Karpas-422 (cell line): ENCODE measurements around the gene MOB1A. TPM values are rescaled to one million over a fixed set of nuclear protein-coding genes. Genes with fewer than 3 reads are reported as not detected.

ENCODE experiments used
- DNase-seq: peaks from one replicate; pipeline ENCODE4 v3.0.0-alpha.2; 2015
- H2AFZ ChIP-seq: fragments of 200-600 bp; sonication (generic); 2 replicates; pipeline ENCODE4 v1.6.1; 2014; ENCODE audit warnings: antibody characterized with exemption, low read length, mixed read lengths
- H3K27ac ChIP-seq: fragments of 200-600 bp; sonication (generic); 2 replicates; pipeline ENCODE4 v1.5.1; 2014; ENCODE audit warnings: mild to moderate bottlenecking, low read length, moderate library complexity
- H3K27me3 ChIP-seq: fragments of 200-600 bp; sonication (generic); 2 replicates; pipeline ENCODE4 v1.6.1; 2014; ENCODE audit warnings: low read length, mixed read lengths
- H3K36me3 ChIP-seq: fragments of 200-600 bp; sonication (generic); 2 replicates; pipeline ENCODE4 v1.6.1; 2014; ENCODE audit warnings: low read length, mixed read lengths; ENCODE audit not compliant: insufficient read depth
- H3K4me1 ChIP-seq: fragments of 200-600 bp; sonication (generic); 2 replicates; pipeline ENCODE4 v1.6.1; 2014; ENCODE audit warnings: mild to moderate bottlenecking, low read length, mixed read lengths
- H3K4me2 ChIP-seq: fragments of 200-600 bp; sonication (generic); 2 replicates; pipeline ENCODE4 v1.6.1; 2014; ENCODE audit warnings: low read length, low read depth, mild to moderate bottlenecking; ENCODE audit not compliant: poor library complexity, severe bottlenecking
- H3K4me3 ChIP-seq: fragments of 200-600 bp; sonication (generic); 2 replicates; pipeline ENCODE4 v1.5.1; 2014; ENCODE audit warnings: mild to moderate bottlenecking, antibody characterized with exemption, low read length, mixed read lengths
- H3K79me2 ChIP-seq: fragments of 200-600 bp; sonication (generic); 2 replicates; pipeline ENCODE4 v1.6.1; 2014; ENCODE audit warnings: mild to moderate bottlenecking, low read length, mixed read lengths
- H3K9ac ChIP-seq: fragments of 200-600 bp; sonication (generic); 2 replicates; pipeline ENCODE4 v1.6.0; 2014; ENCODE audit warnings: low read length
- H3K9me2 ChIP-seq: fragments of 200-600 bp; sonication (generic), shearing (Covaris generic); replicated peaks from 2 replicates; pipeline ENCODE4 v1.6.0; 2014; ENCODE audit warnings: mild to moderate bottlenecking, low read length, moderate library complexity; ENCODE audit not compliant: insufficient read depth
- H3K9me3 ChIP-seq: fragments of 300-700, 200-600 bp; sonication (generic); 2 replicates; pipeline ENCODE4 v1.6.1; 2014; ENCODE audit warnings: low read length, mixed read lengths
- H4K20me1 ChIP-seq: fragments of 200-600 bp; sonication (generic); 2 replicates; pipeline ENCODE4 v1.6.1; 2014; ENCODE audit warnings: mild to moderate bottlenecking, antibody characterized with exemption, low read length, low read depth; ENCODE audit not compliant: insufficient read depth
- total RNA-seq: library from RNA; depleted of rRNA; stranded (reverse); fragments of >200 nt; shearing (Covaris generic); gene quantifications from 2 replicates; pipeline ENCODE4 v1.2.3, GENCODE V29; 2014; ENCODE audit warnings: low replicate concordance

The MOB1A gene
- total RNA-seq, 1 experiment from 2014 or later, result 542 TPM

DNA sequence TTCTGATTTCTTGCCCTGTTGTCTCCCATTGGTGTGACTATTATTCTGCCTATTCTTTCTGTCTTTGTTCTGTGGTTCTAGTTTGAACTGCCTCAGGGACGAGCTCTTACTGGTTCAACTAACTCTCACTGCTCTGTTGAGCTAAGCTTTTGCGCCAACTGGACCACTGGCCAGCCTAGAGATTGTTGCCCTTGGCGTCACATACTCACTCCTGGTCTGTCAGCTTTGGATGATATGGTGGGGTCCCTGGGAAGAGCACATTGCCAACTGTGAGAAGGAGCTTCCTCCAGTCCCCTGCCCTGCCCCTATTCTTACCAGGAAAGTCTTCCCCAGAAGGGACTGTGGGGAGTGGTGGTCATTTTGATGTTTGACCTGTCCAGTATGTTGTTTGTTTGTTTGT lies 25.8 kb upstream of the MOB1A start:
- Histone ChIP-seq H3K4me2 (no peak overlapping the region), H3K9me2 (no peaks in the 10 kb centered on the region), H3K36me3 (peaks cover 82% of the 10 kb centered on the region), H3K27me3 (no peaks in the 10 kb centered on the region), H3K9ac (no peak overlapping the region), H3K9me3 (no peaks in the 10 kb centered on the region), H3K4me3 (no peak overlapping the region), H3K4me1 (peaks cover 31% of the 10 kb centered on the region), H2AFZ (no peak overlapping the region), H4K20me1 (peaks cover 93% of the 10 kb centered on the region), H3K79me2 (peaks cover 93% of the 10 kb centered on the region), H3K27ac (no peak overlapping the region)
- DNase-seq, result no peak

DNA sequence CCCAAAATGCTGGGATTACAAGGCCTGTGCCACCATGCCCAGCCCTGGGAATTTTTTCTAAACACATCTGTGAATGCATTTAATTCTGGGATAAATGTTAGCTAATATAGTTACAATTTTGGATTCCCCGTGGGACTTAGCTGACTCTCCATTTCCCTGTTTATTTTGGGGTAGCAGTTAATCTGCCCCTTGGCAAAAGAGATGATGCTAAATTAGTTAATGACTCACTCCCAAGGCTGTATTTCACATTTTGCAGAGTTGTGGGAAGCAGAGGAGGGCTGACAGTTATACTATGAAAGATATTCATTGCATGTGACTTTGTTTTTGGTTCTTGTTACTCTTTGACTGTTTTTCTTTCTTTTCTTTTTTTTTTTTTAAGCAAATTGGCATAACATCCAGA lies 22.9 kb upstream of the MOB1A start:
- peaks cover 44% of the 10 kb centered on the region for H3K4me1 ChIP-seq
- peaks cover 74% of the 10 kb centered on the region for H4K20me1 ChIP-seq
- H3K9me2 ChIP-seq, result no peaks in the 10 kb centered on the region
- DNase-seq, result no peak
- no peaks in the 10 kb centered on the region for H3K27me3 ChIP-seq
- peaks cover 86% of the 10 kb centered on the region for H3K79me2 ChIP-seq
- H3K27ac ChIP-seq, result peak overlapping the region; percentile 89; the same call in 1 of the 2 replicates
- H3K4me3 ChIP-seq, result no peak overlapping the region; the same call in 1 of the 2 replicates
- H3K9ac ChIP-seq, result no peak overlapping the region
- no peak overlapping the region for H2AFZ ChIP-seq
- peaks cover 62% of the 10 kb centered on the region for H3K36me3 ChIP-seq
- H3K4me2 ChIP-seq, result peak overlapping the region; percentile 84
- no peaks in the 10 kb centered on the region for H3K9me3 ChIP-seq

DNA sequence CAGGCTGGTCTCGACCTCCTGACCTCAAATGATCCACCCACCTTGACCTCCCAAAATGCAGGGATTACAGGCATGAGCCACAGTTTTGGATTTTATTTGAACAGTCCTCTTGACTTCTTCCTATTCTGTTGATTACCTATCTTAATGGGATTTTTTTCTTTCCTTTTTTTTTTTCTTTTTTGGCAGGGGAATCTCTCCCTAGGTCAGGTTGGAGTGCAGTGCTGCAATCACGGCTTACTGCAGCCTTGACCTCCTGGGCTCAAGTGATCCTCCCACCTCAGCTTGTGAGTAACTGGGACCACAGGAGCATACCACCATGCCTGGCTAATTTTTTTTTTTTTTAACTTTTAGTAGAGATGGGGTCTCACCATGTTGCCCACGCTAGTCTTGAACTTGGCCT lies 22.5 kb upstream of the MOB1A start:
- H3K4me1 ChIP-seq, result peaks cover 44% of the 10 kb centered on the region
- H4K20me1 ChIP-seq, result peaks cover 70% of the 10 kb centered on the region
- H3K9ac ChIP-seq, result 0 out of 2 replicates have a peak overlapping the region, but pooled peaks have one; percentile 13
- H3K9me2 ChIP-seq, result no peaks in the 10 kb centered on the region
- H3K79me2 ChIP-seq, result peaks cover 82% of the 10 kb centered on the region
- H3K9me3 ChIP-seq, result no peaks in the 10 kb centered on the region
- H3K4me3 ChIP-seq, result peak overlapping the region; percentile 93; the same call in 1 of the 2 replicates
- H3K4me2 ChIP-seq, result peak overlapping the region; percentile 84
- H2AFZ ChIP-seq, result no peak overlapping the region
- peak overlapping the region; percentile 89; the same call in 1 of the 2 replicates for H3K27ac ChIP-seq
- no peaks in the 10 kb centered on the region for H3K27me3 ChIP-seq
- no peak for DNase-seq
- H3K36me3 ChIP-seq, result peaks cover 58% of the 10 kb centered on the region

DNA sequence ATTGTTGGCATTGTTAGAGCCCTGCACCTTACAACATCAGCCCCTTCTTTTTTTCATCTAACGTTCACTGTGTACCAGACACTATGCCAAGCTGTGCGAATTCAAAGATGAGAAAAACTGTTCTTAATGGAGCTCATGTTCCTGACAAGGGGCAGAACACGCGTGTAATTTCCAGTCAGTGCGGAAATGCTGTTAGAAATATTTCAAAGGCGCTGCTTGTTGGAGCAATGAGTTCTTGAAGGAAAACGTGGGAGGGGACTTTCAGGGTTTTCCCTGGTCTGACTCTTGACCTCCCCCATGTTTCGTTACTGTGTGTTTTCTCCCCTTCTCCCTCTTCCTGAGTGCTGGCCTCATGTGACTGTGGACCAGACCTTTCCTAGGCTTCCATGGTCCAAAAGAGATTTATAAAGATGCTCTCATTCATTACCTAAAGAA lies 21.2 kb upstream of the MOB1A start:
- Histone ChIP-seq H3K27me3 (no peaks in the 10 kb centered on the region), H2AFZ (no peak overlapping the region), H3K9ac (peak overlapping the region; percentile 97), H3K9me2 (no peaks in the 10 kb centered on the region), H3K79me2 (peaks cover 68% of the 10 kb centered on the region), H3K27ac (peak overlapping the region; percentile 89), H3K4me2 (peak overlapping the region; percentile 84), H3K36me3 (peaks cover 51% of the 10 kb centered on the region), H3K4me1 (peaks cover 44% of the 10 kb centered on the region), H3K9me3 (no peaks in the 10 kb centered on the region), H3K4me3 (peak overlapping the region; percentile 93), H4K20me1 (peaks cover 56% of the 10 kb centered on the region)
- DNase-seq, result peak; percentile 48

DNA sequence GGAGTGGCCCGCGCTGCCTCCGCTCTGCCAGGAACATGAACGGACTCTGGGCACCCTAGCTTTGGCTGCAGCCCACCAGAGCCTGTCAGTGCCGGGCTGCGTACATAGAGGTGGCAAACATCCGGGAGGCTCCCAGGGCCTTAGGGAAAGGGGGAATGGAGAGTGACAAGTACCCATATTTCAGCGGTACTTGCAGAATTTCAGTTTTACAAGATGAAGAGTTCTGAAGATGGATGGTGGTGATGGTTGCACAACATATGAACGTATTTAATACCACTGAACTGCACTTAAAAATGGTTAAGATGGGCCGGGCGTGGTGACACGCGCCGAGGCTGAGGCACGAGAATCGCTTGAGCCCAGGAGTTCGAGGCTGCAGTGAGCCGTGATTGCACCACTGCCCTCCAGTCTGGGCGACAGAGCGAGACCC lies 20.6 kb upstream of the MOB1A start:
- Histone ChIP-seq H2AFZ (no peak overlapping the region), H3K79me2 (peaks cover 62% of the 10 kb centered on the region), H3K27me3 (no peaks in the 10 kb centered on the region), H3K4me2 (peak overlapping the region; percentile 84), H4K20me1 (peaks cover 50% of the 10 kb centered on the region), H3K36me3 (peaks cover 48% of the 10 kb centered on the region), H3K9me2 (no peaks in the 10 kb centered on the region), H3K4me3 (peak overlapping the region; percentile 93), H3K4me1 (peaks cover 44% of the 10 kb centered on the region), H3K9me3 (no peaks in the 10 kb centered on the region), H3K9ac (peak overlapping the region; percentile 97), H3K27ac (peak overlapping the region; percentile 89)
- no peak for DNase-seq

DNA sequence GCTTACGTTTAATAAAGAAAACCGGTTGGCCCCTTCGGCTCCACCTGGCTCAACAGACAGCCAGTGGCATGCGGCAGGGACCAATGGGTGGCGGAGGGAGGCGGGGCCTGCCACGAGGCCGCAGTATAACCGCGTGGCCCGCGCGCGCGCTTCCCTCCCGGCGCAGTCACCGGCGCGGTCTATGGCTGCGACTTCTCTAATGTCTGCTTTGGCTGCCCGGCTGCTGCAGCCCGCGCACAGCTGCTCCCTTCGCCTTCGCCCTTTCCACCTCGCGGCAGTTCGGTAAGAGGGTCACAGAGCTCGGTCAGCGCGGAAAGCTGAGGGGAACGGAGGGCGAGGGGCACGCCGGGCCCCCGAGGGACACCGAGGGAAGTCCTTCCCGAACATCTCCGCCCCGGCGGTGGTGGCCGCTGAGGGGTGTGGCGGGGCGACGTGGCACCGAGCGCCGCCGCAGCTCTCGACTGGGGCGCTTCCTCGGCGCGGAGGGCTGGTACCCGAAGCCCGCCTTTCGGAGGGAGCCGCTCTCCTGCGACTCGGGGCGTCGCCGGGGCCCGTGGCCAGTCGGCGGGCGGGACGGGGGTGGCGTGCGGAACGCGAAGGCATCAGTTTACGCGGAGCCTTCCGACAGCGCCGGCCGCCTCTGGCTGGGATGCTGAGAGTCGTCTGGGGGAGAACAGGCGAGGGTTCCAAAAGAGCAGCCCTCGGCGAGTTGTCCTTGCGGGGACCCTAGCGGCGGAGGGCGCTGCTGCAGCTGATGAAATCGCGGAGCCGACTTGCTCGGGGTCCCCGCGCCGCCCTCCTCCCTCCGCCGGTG lies 20.0 kb upstream of the MOB1A start, which contains the start of gene MTHFD2:
MTHFD2 (plus strand) TSS at position 155 of the 814 bp plus-strand sequence; CDS start at position 182, 27 bp downstream.
- Histone ChIP-seq H3K9me3 (no peaks in the 10 kb centered on the region), H2AFZ (peak within 1 kb of the TSS; percentile 71), H4K20me1 (peaks cover 46% of the 10 kb centered on the region), H3K4me1 (peaks cover 44% of the 10 kb centered on the region), H3K4me3 (peak within 1 kb of the TSS; percentile 93), H3K36me3 (peaks cover 44% of the 10 kb centered on the region), H3K27ac (peak within 1 kb of the TSS; percentile 89), H3K27me3 (no peaks in the 10 kb centered on the region), H3K9me2 (no peaks in the 10 kb centered on the region), H3K4me2 (peak within 1 kb of the TSS; percentile 84), H3K79me2 (peaks cover 56% of the 10 kb centered on the region), H3K9ac (peak within 1 kb of the TSS; percentile 97)
- DNase-seq, result peak; percentile 100

DNA sequence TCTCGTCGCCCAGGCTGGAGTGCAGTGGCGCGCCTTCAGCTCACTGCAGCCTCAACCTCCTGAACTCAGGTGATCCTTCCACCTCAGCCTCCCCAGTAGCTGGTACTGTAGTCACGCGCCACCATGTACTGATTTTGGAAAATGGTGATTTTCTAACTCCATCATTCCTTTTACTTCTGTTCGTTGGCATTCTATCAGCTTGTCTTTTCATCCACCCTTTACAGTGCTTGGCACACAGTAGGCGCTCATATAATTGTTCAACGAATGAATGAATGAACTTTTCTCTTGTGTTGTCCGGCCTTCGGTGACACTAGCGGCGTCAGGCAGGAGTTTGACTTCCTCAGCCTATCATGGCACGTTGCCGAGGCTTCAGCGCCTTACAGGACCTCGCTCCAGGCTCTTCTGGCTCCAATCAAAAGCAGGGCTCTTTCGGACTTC lies 19.4 kb upstream of the MOB1A start:
- Histone ChIP-seq H3K4me3 (peak overlapping the region; percentile 53), H3K9me3 (no peaks in the 10 kb centered on the region), H3K27ac (peak overlapping the region; percentile 57), H3K9me2 (no peaks in the 10 kb centered on the region), H3K4me2 (peak overlapping the region; percentile 84), H3K36me3 (peaks cover 38% of the 10 kb centered on the region), H3K79me2 (peaks cover 50% of the 10 kb centered on the region), H2AFZ (peak overlapping the region; percentile 71), H3K27me3 (no peaks in the 10 kb centered on the region), H4K20me1 (peaks cover 40% of the 10 kb centered on the region), H3K4me1 (peaks cover 42% of the 10 kb centered on the region), H3K9ac (peak overlapping the region; percentile 53)
- DNase-seq, result no peak

DNA sequence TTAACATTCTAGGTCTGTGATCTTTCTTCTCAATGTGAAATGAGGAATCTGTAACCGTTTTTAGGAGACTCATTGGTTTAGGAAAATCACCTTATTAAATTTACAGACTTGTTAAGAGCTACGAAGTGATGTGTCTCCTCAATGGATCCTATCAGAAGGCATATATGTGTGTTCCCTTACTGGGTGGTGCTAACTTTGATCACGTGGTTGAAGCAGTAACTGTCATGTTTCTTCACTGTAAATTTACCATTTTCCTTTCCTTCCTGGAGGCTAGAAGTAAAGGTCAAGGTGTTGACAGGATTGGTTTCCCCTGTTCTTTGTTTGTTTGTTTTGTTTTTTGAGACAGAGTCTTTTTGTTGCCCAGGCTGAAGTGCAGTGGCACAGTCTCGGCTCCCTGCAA lies 18.4 kb upstream of the MOB1A start:
- Histone ChIP-seq H3K9me3 (no peaks in the 10 kb centered on the region), H2AFZ (0 out of 2 replicates have a peak overlapping the region, but pooled peaks have one; percentile 4), H3K27ac (no peak overlapping the region), H3K9me2 (no peaks in the 10 kb centered on the region), H3K4me1 (peaks cover 44% of the 10 kb centered on the region), H3K79me2 (peaks cover 40% of the 10 kb centered on the region), H3K4me3 (no peak overlapping the region), H4K20me1 (peaks cover 30% of the 10 kb centered on the region), H3K9ac (no peak overlapping the region), H3K36me3 (peaks cover 28% of the 10 kb centered on the region), H3K27me3 (no peaks in the 10 kb centered on the region), H3K4me2 (no peak overlapping the region)
- DNase-seq, result no peak
